GM21447 (cell line): Measurements from ENCODE around the gene TAL1.
A peak's percentile ranks its signal among the peaks of the same experiment; 100 is the strongest.
"Not testable (repeated sequence)": the region's sequence is repeated elsewhere in the genome, so short reads cannot be mapped to it uniquely, and the experiment has no call there.

Experiments used
- ATAC-seq: cut with Tn5 transposase; IDR thresholded peaks from one replicate; pipeline ENCODE4 v1.9.1; 2021; ENCODE audit not compliant: unreplicated experiment

Gene TAL1

DNA sequence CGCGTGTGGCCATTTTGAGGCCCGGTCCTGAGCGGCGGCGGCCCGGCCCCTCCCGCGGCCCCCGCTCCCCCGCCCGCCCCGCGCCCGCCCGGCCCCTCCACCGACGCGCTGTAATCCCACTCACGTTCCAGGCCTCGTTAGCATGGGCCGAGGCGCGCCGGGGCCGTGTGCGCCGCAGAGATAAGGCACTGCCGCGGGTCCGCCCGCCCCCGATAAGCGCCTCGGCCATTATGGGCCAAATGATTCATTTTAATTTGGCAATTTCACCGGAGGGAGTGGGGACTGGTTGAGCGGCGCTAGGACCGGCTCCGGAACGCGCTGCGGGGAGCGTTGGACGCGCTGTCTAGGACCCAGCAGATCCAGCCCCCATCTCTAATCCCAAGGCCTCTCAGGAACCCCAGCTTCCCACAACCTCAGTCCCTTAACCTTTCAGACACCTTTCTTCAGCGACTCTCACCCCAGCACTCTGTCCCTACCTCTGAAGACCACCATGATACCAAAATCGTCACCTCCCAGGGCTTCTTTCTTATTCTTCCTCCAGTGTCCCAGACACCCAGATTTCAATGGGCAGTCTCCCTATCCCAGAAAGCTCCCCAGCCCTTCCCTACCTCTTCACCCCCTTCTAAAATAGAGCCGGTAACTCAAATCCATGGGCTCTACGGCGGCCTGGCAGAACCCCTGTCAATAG lies at the start of gene TAL1:
TSS of gene TAL1 (minus strand) at position 39 of the 688 bp plus-strand sequence. CDS start 6,337 bp downstream, outside the sequence.
- no peak for ATAC-seq

DNA sequence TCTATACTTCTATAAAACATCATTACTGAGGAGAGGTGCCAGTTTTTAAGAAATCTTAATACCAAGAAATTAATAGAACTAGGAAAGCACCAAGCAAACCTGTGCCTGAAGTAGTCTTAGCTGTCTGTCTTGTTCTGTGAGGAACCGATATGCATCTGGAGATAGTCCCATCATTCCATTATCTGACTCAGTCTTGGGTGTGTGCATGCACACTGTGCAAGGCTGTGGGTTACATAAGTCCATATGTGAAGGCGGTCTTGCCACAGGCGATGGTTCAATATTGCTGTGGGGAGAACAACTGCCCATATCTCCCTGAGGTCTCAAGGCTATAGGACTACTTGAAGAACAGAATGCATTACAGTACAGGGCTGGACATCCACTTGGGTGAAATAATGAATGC lies 48.1 kb upstream of the TAL1 start:
- no peak for ATAC-seq

DNA sequence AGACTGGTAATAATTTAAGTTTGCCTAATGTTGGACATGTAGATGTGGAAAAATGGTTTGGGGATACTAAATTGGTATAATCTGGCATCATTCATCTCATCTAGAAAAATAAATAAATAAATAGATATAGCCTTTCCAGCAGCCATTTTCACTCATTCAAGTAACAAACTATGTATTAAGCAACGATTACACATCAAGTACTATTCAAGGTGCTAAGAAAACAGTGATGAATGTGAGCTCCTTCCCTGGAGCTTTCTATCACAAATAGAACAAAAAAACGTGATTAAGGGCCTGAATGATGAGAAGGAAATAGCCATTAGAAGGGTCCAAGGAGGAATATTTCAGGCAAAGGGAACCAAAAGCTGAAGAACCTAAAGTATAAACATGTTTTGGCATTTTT lies 44.8 kb upstream of the TAL1 start:
- ATAC-seq = no peak

DNA sequence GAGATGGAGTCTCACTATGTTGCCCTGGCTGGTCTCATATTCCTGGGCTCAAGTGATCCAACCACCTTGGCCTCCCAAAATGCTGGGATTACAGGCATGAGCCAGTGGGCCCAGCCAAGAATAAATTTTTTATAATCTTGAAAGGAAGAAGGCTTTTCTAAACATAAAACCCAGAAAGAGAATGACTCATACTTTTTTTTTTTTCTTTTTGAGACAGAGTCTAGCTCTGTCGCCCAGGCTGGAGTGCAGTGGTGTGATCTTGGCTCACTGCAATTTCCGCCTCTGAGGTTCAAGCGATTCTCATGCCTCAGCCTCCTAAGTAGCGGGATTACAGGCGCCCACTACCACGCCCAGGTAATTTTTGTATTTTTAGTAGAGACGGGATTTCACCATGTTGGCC lies 43.8 kb upstream of the TAL1 start:
- ATAC-seq = not testable (repeated sequence)

DNA sequence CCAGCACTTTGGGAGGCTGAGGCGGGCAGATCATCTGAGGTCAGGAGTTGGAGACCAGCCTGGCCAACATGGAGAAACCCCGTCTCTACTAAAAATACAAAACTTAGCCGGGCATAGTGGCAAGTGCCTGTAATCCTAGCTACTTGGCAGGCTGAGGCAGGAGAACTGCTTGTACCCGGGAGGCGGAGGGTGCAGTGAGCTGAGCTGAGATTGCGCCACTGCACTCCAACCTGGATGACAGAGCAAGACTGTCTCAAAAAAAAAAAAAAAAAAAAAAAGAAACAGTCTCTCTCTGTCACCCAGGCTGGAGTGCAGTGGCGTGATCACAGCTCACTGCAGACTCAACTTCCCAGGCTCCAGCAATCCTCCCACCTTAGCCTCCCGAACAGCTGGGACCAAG lies 33.5 kb upstream of the TAL1 start:
- ATAC-seq = not testable (repeated sequence)

DNA sequence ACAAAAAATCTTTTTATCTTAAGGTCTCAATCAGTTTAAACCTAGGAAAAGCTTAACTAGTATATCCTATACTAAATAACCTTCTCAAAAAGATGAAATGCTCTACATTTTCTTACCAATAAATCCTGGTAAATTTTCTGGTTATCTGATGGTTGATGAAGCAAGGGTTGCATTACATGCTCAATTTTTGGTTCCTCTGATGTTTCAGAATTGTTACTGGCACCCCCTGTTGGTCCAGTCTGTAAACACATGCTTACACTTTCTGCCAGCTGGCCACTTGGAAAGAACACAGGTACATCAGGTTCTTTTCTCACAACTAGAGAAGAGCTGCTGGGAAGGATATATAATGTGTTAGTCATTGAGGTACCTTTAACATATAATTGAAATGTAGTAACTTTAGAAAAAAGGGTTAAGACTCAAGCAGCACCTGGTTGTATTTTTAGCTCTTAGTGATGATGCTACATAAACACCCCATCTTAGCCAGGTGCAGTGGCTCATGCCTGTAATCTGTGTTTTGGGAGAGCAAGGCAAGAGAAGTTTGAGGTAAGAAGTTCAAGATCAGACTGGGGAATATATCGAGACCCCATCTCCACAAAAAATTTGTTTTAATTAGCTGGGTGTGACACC lies 30.9 kb upstream of the TAL1 start:
- peak; percentile 74 for ATAC-seq

DNA sequence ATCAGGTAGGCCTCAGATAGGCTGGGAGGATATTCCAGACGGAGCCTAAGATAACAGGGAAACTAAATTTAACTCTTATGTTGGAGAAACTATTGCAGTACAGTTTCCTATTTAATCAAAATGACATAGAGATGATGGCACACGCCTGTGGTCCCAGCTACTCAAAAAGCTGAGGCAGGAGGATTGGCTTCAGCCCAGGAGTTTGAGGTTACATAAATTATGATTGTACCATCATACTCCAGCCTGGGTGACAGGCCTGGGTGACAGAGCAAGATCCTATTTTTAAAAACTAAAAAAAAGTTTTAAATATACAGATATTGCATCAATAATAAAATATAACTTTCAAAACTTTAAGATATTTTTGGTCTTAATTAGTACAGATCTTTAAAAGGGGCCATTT lies 25.2 kb upstream of the TAL1 start:
- no peak for ATAC-seq

DNA sequence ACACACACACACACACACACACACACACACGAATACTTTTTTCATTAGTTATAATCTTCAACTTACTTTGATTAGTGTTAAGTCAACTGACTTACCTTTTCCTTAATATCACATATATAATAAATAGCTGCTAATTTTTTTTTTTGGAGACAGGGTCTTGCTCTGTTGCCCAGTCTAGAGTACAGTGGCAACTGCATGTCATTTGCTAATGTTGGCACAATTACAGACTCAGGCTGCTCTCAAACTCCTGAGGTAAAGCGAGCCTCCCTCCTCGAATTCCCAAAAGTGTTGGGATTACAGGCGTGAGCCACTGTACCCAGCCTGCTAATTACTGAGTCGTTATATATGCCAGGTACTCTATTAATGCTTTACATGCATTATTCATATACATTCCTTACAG lies 20.8 kb upstream of the TAL1 start:
- no peak for ATAC-seq

DNA sequence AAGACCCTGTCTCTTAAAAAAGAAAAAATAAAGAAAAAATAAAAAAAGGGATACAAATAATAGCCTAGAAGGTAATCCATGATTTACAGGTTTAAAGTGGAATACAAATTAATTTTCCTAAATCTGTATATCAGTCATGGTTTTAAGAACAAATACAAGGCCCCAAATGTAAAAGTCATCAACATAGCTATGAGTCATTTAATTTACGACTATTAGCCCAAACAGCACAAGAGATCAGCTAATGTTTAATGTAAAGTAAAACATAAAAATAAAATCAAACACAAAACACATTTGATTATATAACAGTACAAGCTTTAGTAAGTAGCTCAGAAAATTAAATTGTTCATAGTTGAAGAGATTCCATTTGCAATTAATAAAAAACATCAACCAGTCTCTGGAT lies 20.3 kb upstream of the TAL1 start:
- no peak for ATAC-seq

DNA sequence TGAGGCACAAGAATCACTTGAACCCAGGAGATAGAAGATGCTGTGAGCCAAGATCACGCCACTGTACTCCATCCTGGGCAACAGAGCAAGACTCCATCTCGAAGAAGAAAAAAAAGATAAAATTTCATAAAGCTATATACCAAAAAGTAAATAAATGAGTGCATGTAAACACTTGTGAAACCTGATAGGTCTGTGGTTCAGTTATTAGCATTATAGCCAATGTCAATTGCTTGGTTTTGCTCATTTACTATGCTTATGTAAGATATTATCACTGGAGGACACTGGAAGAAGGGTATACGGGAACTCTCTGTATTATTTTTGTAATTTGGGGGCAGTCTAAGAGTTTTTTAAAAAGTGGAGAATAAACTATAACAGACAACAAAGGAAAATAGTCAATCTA lies 17.7 kb upstream of the TAL1 start:
- no peak for ATAC-seq

DNA sequence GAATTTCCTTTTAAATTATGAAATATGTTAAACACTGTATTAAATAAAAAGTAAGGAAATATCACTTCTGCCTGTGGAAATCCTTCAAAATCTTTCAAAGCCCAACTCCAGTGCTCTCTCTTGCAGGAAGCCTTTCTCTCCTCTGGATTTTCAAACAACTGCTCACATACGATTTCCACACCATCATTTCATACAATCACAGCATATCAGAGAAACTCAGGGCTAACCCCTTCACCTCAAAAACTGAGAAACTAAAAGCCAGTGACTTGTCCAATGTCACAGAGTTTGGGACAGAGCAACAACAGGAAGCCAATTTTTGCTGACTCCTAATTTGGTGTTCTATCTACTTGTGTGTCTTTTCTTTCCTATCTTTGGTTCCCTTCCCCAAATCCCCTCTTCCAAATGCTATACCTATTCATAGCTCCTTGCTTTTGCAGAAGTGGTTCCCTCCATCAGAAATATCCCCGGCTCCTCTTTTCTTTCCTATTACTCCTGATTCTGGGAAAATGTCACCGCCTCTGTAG lies 12.4 kb upstream of the TAL1 start:
- ATAC-seq = no peak

DNA sequence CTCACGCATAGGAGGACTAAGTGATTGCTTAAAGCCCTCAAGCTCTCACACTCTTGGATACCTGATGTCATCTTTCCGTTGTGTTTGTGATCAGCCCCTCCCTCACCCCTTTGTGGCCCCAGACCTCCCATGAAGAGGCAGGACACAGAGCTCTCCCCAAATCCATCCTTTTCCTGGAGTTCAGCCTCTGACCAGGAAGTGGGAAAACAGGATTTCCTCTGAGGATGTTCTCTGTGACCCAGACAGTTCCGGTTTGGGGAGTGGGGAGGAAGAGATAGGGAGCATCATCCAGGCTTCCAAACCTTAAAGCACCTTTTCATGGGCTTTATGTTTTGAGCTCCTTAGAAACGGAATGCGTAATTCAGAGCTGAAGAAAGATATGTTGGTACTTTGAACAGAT lies 11.9 kb upstream of the TAL1 start:
- ATAC-seq = no peak

DNA sequence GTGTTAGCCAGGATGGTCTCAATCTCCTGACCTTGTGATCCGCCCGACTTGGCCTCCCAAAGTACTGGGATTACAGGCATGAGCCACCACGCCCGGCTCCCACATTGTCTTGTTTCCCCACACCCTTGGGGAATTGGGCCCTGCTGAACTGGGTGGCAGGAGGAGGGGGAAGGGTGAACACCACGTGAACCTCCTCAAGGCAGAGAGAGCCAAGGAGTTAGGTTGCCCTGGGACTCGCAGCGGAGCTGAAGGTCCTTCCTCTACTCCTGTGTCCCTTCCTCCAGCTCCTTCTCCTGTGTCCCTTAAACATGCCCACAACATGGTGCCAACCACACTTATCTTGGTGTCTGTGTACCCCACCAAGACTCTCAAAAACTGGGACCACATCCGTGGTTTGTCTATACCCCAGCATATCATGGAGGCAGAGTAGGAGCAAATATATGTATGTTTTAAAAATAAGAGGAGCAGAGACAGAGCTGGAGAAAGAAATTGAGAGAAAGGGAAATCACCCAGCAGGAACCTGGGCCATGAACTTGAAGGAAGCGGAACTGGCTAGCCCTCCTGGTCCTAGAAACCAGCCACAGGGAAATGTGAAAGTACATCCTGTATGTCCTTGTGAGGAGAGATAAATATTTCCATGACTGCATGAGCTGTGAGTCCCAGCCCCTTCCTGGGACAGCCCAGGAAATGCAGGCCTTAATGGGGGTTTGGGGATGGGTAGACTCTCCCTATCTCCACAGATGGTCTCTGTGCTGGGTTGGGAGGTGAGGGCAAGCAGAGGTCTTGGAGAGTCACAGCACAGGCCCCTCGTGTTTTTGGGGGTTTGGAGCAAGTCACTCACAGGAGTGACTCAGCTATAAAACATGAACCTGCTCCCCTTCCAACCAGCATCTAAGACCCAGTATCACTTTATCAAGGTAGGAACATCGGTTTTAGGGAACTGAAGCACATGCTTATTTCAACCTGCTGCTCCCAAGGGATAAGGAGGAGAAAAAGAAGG lies 9.4 kb upstream of the TAL1 start:
- no peak for ATAC-seq

DNA sequence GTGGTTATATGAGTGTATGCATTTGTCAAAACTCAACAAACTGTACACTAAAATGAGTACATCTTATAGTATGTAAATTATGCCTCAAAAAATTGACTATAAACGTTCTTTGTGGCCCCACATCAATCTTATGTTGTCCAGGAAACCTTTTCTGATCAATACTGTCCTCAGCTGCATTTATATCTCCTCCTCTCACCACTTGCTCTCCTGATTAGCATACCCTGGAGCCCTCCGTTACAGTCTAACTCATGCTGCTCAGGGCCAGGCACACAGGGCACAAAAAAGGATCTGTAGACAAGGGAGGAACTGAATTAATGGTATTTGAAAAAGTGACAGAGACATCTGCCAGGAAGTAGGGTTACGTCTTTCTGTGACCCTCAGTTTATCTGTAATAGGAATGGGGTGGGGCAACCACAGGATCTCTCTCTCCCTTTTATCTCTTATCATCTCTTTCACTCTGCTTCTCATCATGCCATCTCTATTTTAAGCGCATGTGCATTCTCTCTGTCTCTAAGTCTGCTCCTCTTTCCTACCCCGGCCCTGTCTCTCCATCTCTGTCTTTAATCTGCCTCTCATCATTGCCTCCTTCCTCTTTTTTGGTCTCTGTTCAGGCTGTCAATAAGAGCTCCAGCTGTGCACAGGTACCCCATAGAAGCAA lies 7.0 kb upstream of the TAL1 start:
- ATAC-seq = no peak

DNA sequence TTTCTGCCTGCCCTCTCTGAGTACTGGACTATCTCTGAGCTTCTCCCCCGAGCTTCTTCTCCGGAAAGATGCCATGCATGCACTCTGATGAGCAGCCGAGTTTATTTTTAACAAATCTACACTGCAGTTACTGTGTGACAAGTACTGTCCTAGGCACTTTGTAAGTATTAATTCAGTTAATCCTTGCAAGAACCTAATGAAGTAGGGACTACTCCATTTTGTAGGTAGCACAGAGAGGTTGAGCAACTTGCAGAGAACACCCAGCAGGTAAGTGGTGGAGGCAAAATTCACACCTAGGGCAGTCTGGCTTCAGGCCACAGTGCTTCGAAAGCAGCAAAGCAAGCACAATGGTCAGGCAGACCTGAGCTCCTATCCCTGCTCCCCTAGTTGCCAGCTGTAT lies 3.8 kb upstream of the TAL1 start:
- no peak for ATAC-seq

DNA sequence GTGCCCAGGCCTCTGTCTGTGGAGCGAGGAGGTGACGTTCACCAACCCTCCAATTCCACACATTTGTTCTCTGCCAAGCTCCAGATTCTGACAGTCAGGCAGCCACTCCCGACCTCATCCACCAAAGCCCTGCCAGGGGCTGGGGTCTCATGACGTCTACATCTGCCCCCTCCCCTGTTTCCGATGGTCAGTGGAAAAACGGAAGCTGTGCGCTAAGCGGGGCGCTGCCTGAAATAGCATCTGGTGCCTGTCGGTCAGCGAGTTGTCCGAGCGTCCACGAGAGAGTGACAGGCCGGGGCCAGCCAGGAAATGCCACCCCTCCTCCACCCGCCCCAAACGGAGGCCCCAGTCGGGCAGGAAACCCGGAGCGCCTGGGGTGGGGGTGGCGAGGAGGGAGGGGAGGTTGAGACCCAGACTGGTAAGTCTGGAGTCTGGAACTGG lies 3.2 kb upstream of the TAL1 start:
- no peak for ATAC-seq

DNA sequence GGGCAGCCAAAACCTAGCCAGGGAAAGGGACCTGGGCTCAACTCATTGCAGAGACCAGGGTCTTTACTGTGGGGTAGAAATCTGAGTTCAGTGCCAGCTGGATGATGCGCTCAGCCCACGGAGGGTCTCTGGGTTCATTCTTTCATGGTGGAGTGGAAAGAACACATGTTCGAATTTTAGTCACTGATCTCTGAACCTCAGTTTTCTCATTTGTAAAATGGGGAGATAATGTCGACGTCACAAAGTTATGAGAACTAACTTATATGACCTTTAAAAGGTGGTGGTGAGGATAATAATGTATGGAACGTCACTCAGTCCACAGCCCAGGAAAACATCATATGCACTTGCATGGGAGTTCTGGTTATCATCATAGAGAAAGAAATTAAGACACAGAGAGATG lies 1.2 kb upstream of the TAL1 start:
- no peak for ATAC-seq

DNA sequence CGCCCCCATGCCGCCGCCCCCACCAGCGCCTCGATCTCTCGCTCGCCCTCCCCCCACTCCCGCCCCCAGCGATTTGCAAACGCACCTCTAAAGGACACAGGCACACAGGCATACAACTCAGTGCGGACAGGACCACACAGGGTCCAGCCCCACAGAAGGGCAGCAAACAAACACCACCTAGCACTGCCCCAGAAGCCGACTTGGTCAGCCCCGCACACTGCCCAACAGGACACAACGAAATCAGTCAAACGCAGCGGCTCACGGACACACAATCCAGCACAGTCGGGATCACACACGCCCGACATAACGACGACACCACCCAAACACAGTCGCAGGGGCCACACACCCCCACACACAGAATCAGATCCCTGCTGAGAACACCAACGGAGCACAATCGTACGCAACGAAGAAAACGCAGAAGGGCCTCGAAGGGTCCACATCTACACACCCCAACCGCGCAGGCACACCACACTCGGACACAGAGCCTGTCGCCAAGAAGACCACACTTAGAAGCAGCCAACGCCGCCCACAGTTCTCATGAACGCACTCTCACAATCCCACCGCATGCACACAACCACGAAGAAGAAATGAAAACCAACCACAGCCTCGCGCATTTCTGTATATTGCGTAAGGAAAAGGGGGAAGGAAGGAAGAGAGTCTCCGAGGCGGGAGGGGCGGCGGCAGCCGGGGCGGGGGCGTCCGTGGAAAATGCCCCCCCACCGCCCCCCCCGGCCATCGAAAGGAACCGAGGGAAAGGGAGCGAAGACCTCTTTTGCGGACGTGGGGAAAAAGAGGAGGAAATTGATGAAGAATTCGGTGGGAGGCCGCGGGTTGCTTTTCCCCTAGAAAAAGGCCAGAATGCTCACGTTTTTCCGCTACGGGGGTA lies 481 bp downstream of the TAL1 start:
- no peak for ATAC-seq

DNA sequence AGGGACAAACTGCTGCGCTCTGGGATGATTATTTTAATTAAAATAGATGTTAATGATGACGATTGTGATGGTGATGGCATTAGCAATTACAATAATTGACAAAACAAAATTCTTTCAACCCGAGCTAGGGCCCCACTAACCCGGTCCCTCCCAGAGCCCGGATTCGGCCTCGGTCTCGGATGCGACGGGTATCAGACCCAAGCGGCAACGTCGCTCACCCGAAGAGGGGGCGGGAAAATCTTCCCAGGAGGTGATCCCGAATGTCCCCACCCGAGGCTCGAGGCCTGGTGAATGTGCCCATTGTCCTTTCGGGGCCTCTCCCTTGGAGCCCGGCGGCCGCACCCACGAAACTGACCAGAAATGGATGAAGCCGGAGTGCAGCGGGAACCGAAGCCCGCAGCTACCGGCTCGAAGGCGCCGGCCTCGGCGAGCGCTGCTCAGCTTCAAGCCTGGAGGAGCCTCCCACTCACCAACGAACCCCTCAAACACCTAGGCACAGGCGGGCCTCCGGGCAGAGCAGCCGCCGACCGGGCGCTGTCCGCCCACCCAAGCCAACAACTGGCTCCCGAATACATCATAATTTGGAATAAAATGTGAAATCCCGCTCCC lies 1.2 kb downstream of the TAL1 start:
- ATAC-seq = no peak
